AG08396 (cell line): ENCODE measurements around the gene B4GALNT4.
"Not testable (repeated sequence)": the region's sequence is repeated elsewhere in the genome, so short reads cannot be mapped to it uniquely, and the experiment has no call there.

ENCODE experiments used
- DNase-seq: peaks from one replicate; pipeline ENCODE4 v3.0.0; 2012; ENCODE audit warnings: low spot score, mixed read lengths

The B4GALNT4 gene

DNA sequence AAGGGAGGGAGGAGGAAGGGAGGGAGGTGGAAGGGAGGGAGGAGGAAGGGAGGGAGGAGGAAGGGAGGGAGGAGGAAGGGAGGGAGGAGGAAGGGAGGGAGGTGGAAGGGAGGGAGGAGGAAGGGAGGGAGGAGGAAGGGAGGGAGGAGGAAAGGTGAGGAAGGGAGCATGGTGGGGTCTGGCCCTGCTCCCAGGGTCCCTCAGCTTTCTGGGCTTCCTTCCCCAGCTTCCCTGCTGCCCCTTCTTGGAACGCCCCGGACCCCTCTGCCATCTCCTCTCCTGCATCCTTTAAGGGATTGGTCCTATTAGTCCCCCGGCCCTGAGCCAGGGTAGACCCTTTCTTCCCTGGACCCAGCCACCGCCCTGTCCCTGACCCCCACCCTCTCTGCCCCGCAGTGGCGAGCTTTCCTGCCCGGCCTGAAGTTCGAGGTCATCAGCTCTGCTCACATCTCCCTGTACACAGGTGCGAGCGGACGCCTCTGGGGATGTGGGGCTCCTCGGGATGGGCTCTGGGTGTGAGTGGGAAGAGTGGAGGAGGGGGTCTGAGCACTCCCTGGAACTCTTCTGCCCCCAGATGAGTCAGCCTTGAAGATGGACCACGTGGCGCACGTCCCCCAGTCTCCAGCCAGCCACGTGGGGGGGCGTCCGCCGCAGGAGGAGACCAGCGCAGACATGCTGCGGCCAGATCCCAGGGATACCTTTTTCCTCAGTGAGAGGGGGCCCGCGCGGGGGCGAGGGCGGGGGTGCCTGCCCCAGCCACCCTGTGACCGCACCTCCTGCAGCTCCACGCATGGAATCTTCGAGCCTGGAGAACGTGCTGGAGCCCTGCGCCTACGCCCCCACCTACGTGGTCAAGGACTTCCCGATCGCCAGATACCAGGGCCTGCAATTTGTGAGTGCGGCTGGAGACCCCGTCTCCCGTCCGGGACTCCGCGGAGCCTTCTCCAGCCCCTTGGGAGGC, 6.0 kb downstream of the B4GALNT4 start:
- no peak for DNase-seq

- no peak for DNase-seq
These were observed 7.4 kb downstream of the B4GALNT4 start for GRCh38 chr11:376531-377173.

DNA sequence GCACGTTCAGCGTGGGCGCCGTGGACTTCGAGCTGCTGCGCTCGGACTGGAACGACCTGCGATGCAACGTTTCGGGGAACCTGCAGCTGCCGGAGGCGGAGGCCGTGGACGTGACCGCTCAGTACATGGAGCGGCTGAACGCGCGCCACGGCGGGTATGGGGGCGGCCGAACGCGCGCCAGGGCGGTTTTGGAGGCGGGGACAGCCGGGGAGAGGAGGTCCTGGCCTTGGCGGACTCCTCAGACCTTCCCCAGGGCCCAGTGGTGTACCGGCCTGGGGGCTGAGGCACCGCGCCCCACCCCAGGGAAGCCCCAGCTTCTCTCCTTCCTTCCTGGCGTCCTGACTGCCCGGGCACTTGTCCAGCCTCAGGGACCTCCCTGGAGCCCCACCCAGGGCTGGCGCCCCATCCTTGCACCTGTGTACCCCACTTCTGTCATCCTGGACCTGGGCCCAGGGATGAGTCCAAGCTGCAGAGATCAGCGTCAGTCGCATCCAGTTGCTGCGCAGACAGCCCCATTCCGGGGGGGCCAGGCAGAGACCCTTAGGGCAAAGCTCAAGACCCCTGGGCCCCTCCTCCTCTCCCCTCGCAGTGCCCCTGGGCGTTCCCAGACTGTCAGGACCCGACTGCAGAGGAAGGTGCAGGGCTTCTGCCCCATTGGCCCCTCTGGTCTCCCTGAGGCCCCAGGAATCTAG, 8.0 kb downstream of the B4GALNT4 start:
- no peak for DNase-seq

DNA sequence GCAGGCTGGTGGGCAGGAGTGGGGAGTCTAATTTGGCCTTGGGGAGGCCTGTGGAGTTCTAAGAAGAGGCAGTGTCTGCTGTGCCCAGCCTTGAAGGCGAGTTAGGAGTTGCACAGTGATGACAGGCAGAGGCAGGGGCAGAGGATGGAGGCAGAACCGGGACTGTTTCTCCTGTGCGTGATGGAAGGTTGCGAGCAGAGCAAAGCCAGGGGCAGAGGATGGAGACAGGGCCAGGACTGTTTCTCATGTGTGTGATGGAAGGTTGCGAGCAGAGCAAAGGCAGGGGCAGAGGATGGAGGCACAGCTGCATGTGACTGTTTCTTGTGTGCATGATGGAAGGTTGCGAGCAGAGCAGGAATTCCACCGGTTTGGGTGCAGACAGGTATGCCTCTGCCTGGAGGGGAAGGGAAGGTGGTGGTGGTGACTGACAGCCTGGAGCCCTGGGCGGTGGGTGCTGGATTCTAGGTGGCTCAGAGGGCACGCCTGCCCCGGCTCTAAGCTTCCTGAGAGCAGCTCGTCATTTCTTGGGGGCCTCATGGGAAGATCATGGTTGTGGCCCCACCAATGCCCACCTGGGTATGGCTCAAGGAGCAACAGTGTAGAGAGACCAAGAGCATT, 8.7 kb downstream of the B4GALNT4 start:
- DNase-seq, result no peak

DNA sequence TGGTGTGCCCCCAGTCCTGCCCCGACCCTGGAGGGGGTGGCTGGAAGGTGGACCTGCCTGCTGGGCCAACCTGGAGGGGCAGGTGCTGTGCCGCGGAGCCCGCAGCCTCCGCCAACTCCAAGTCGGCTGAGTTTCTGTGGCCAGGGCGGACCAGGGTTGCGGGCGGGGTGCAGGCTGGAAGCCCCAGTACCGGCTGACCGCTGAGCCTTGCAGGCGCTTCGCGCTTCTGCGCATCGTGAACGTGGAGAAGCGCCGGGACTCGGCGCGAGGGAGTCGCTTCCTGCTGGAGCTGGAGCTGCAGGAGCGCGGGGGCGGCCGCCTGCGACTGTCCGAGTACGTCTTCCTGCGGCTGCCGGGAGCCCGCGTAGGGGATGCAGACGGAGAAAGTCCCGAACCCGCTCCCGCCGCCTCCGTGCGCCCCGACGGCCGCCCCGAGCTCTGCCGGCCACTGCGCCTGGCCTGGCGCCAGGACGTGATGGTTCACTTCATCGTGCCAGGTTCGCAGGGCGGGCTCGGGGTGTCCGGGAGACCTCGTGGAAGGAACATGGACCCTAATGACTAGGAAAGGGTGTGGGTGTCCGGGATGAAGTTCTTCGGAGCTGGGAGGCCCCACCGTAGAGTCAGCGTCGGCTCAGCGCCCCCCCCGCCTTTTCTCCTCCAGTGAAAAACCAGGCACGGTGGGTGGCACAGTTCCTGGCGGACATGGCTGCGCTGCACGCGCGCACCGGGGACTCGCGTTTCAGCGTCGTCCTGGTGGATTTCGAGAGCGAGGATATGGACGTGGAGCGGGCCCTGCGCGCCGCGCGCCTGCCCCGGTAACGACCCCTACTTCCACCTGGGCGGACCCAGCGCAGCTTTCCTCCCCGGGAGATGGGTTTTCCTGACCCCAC, 10.2 kb downstream of the B4GALNT4 start:
- no peak for DNase-seq

- no peak for DNase-seq
These were observed 10.8 kb downstream of the B4GALNT4 start for GRCh38 chr11:380095-380480.

- DNase-seq, result no peak
These were observed 11.2 kb downstream of the B4GALNT4 start for GRCh38 chr11:380491-380890.

GRCh38 chr11:380996-381395, 11.7 kb downstream of the B4GALNT4 start:
- no peak for DNase-seq

- no peak for DNase-seq
These were observed 12.3 kb downstream of the B4GALNT4 start for GRCh38 chr11:381501-382072.

- no peak for DNase-seq
These were observed 12.9 kb downstream of the B4GALNT4 start for GRCh38 chr11:382081-382629.

GRCh38 chr11:383431-383830, 14.1 kb downstream of the B4GALNT4 start:
- DNase-seq, result no peak

- DNase-seq, result no peak
These were observed 15.2 kb downstream of the B4GALNT4 start for GRCh38 chr11:384511-384910.

GRCh38 chr11:385594-386351, 16.5 kb downstream of the B4GALNT4 start:
- DNase-seq, result no peak

DNA sequence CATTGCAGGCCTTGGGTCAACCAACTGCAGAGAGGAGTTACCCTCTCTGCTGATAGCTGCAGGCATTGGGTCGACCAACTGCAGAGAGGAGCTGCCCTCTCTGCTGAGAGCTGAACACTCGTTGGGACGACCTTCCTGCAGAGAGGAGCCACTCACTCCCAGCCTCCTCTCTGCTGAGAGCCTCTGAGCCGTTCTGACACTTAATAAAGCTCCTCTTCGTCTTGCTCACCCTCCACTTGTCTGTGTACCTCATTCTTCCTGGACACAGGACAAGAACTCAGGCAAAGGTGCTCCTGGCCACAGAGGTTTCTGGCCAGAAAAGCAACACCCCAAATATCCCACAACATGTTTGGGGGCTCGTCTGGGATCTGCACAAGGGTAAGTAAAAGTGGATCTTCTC, 17.2 kb downstream of the B4GALNT4 start:
- DNase-seq, result no peak

- no peak for DNase-seq
These were observed 18.0 kb downstream of the B4GALNT4 start for GRCh38 chr11:387193-387793.

GRCh38 chr11:389369-389768, 20.1 kb downstream of the B4GALNT4 start:
- DNase-seq, result not testable (repeated sequence)

DNA sequence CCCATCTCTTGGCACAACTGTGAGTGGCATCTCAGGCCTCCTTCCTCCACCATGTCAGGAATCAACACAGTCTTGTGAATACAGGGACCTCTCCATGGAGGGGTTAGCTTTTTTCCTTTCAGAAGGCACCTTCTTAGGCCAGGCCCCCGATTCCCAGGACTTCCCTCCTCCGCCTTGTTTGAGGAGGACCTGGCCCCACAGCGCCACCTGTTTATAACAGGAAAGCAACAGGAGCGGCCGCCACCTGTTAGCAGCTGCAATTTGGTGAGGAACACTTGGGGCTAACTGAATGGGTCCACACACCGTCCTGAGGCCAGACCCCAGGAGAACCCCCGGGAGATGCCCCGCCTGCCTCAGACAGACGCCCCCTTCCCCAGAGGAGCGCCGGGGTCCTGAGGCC, 20.9 kb downstream of the B4GALNT4 start:
- no peak for DNase-seq

DNA sequence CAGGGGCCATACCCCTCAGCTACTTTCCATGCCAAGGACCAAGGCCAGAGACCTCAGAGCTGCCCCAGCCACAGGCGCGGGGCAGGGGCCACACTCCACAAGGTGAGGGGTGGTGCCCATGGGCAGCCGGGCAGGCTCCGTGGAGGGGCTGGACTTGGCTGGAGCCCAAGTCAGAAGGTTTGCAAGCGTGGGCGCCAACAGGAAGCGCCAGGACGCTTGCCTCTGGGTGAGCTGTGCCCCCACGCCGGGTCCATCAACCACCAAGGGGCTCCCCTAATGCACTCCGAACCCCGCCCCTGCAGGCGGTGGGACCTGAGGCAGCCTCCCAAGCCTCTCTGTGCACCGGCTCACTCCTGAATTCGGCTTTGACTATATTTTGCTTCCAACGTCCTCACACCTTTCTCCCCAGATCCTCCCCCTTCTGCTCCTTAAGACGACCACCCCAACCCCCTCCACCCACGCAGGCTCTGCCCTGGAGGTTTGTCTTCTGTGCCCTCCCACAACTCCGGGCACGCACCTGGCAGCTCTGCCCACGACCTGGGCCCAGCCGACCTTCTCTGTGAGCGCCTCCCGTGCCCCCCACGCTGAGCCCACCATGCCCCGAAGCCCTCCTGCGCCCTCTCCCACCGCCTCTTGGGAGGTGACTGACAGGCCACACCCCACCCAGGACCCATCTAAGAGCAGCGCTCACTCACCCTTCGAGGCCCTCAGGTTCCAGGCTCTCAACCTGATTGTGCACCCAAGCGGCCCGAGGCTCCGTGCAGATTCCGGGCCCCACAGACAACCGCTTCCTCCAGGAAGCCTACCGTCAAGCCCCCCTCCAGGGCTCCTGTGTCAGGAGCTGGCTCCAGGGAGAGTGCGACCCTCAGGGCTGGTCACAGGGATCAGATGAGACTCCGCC, 22.1 kb downstream of the B4GALNT4 start:
- DNase-seq, result no peak
